HG02938 (cell line): ENCODE data around the gene CD52.
A peak's percentile ranks its signal among the peaks of the same experiment; 100 is the strongest.
"Not testable (repeated sequence)": the region's sequence is repeated elsewhere in the genome, so short reads cannot be mapped to it uniquely, and the experiment has no call there.

Experiments
- ATAC-seq: cut with Tn5 transposase; IDR thresholded peaks from one replicate; pipeline ENCODE4 v1.9.1; 2021; ENCODE audit warnings: mild to moderate bottlenecking, moderate library complexity; ENCODE audit not compliant: unreplicated experiment

Gene CD52

GRCh38 chr1:26283871-26284596 lies 33.7 kb upstream of the CD52 start:
- ATAC-seq = no peak

DNA sequence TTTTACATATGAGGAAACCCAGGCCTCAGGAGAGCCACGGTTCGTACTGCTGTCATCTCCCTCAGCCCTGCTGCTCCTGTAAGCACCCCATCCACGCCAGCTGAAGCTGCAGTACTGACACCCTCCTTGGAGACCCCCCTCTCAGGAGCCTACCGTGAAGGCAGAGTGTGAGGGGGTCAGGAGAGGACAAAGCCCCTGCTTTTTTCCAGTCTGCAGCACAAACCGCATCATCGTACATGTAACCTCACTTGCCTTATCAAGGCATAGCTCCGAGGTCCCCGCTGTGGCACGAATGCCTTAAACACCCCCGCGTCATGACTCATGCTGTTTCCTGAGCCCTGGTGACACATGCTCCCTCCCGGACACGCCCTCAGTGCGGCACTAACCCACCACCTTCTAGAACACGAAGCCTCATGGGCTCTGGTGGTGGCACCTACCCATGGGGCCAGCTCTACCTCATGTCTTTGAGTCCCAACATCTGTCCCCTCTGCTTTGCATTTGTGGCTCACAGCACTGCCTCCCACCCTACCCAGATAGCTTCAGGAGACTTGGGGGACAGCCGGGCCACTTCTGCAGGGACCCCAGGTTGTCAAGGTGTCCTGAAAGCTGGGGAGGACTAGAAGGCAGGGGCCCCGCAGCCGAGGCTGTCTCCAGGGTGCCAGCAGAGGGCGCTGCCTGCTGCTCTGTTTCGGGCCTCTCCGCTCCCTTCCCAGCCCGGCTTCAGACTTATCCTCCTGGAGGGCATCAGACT lies 33.0 kb upstream of the CD52 start:
- no peak for ATAC-seq

GRCh38 chr1:26285366-26286063 lies 32.2 kb upstream of the CD52 start:
- no peak for ATAC-seq

DNA sequence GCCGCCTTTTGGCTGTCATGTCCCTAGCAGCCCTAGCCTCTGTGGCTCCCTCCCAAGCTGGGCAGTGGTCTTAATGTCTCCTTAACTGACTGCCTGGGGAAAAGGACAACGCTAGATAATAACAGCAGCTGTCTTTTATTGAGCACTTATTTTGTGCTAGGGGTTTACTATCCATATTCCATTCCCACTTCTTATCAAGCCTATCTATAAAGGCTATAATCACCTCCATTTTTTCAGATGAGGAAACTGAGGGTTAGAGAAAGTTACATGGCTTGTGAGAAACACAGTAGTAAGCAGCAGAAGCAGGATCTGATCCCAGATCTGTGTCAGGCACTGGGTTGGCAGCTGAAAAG lies 31.7 kb upstream of the CD52 start:
- ATAC-seq = no peak

GRCh38 chr1:26287033-26287711 lies 30.6 kb upstream of the CD52 start:
- ATAC-seq = peak; percentile 38

DNA sequence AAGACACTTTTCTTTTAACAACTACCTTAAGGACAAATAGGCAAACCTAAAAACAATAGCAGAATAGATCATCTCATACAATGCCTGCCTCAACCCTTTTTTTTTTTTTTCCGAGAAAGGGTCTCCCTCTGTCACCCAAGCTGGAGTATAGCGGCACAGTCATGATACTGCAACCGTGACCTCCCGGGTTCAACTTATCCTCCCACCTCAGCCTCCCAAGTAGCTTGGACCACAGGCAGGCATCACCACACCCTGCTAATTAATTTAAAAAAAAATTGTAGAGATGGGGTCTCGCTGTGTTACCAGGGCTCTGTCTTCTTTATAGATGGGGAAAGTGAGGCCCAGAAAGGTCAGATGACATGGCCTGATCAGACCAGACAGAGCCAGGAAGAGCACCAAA lies 29.9 kb upstream of the CD52 start:
- no peak for ATAC-seq

GRCh38 chr1:26288311-26288941 lies 29.3 kb upstream of the CD52 start:
- ATAC-seq = no peak

DNA sequence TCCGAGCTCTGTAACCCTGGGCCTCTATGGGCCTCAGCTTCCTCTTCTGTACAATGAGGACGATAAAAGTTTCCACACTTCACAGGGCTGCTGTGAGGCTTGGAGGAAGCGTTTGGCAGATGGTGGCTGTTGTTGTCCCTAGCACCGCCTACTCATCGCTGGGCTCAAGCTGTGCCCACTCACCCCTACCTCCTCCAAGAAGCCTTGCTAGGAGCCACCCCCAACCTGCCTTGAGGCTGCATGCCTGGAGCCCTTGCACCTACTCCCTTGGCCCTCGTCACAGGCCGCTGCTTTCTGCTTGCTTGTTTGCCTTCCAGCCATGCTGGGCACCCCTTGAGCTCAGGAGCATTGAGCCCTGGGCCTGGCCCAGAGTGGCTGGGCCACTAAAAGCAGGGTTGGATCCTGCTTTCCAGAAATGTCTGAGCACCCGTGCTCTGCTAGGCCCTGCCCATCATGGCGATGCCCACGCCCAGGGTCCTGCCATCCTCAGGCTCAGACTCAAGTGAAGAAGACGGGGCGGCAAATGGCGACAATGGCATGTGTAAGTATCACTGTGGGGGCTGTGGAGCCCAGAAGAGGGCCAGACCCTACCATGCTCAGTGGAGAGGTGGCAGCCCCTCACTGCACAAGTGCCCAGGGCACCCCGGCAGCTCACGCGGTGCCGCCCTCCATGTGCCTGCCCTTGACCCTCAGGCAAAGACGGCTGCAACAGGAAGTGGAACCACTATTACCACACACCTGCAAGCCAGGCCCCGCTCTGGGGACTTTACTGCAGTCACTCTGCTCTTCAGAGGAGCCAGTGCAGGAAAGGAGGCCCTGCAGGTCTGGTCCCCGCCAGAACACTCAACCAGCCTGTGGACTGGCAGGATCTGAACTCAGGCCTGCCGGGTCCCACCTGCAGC lies 28.3 kb upstream of the CD52 start:
- no peak for ATAC-seq

DNA sequence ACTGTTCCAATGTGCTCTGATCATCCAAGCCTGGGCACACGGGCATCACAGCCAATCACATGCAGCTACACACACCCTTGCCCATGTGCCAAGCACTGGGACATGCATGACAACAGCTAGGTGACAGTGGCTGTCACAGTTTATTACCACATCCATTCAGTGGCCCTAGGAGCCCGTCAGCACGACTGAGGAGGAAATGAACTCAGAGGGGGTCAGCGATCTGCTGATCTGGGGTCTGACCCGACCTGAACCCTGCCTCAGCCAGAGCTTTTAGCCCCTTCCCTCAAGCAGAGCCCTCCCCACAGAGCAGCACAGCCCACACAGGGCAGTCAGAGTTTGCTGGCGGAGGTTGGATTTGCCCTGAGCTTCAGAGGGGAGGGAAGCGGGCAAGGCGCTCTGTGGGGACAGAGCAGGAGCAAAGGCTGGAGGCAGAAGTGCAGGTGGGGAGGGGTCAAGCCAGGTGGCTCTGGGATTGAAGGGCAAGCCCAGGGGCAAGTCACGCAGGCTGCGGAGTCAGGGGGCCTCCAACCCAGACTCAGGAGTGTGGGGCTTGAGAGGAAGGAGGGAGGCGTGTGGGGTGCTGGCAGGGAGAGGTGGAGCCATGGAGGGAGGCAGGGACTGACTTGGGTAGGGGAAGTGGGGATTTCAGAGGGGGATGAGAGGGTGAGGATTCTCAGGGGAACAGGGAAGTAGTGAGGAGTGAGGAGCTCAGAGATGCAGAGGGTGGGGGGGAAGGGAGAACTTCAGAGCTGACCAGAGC lies 27.5 kb upstream of the CD52 start:
- no peak for ATAC-seq

GRCh38 chr1:26290882-26291261 lies 26.9 kb upstream of the CD52 start:
- no peak for ATAC-seq

DNA sequence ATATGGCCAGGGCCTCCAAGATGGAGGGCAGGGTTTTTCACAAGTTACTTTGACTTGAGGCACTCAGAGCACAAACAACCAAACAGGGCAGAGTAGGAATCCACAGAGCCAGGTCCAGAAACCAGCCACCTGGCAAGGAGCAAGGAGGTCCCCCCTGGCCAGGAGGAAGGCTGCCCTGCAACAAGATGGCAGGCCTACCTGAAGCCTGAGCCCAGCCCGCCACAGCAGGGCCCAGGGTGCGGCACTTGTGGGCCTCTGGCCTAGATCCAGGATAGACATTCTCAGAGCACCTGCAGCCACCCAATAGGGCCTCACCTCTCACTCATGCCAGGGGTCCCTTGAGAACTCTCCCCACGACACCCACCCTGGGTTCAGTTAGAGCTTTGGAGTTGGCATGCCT lies 26.3 kb upstream of the CD52 start:
- ATAC-seq = no peak

GRCh38 chr1:26291939-26292338 lies 25.8 kb upstream of the CD52 start:
- no peak for ATAC-seq

- ATAC-seq = not testable (repeated sequence)
Measured at GRCh38 chr1:26292735-26293134, 25.0 kb upstream of the CD52 start.

- ATAC-seq = no peak
Measured at GRCh38 chr1:26293911-26294463, 23.8 kb upstream of the CD52 start.

GRCh38 chr1:26295194-26296138 lies 22.3 kb upstream of the CD52 start:
- ATAC-seq = no peak

- ATAC-seq = no peak
Measured at GRCh38 chr1:26296340-26297056, 21.3 kb upstream of the CD52 start.
